SK-N-MC (cell line): ENCODE results near the gene CARD14.

Experiments used
- EZH2 ChIP-seq: fragments of 200-600 bp; sonication (generic); IDR thresholded peaks from one replicate; pipeline ENCODE4 v1.6.1; 2017; ENCODE audit warnings: antibody characterized with exemption
- FOXP2 ChIP-seq: optimal IDR thresholded peaks from 2 replicates; pipeline ENCODE3; 2011; ENCODE audit warnings: mild to moderate bottlenecking, moderate library complexity; ENCODE audit not compliant: insufficient read depth; ENCODE audit errors: extremely low read length, control extremely low read depth
- POLR2AphosphoS5 ChIP-seq: IDR thresholded peaks from 2 replicates; pipeline ENCODE4 v1.6.1; 2012; ENCODE audit warnings: mild to moderate bottlenecking, low read depth, low read length, borderline replicate concordance

GRCh38 chr17:80248001-80248893, 78.4 kb downstream of the CARD14 start:
- TF ChIP-seq FOXP2 (no peak), EZH2 (no peak), POLR2AphosphoS5 (no peak)
